PFSK-1 (cell line): ENCODE measurements around the gene ATF7.

Experiments
- TAF1 ChIP-seq: IDR thresholded peaks from 2 replicates; pipeline ENCODE4 v1.6.1; 2012; ENCODE audit warnings: low read length, control low read depth, borderline replicate concordance; ENCODE audit not compliant: insufficient read depth
- TF ChIP-seq, protein P1 (sequence below), 2 experiments: IDR thresholded peaks; 2 replicates each; pipeline versions ENCODE4 v1.6.1 to v1.8.0; 2011 to 2012; ENCODE audit warnings: low read depth in 2 of 2, low read length in 2 of 2, control low read depth in 1 of 2, inconsistent platforms in 1 of 2, mild to moderate bottlenecking in 1 of 2, moderate library complexity in 1 of 2; ENCODE audit not compliant: insufficient read depth in 1 of 2

DNA sequence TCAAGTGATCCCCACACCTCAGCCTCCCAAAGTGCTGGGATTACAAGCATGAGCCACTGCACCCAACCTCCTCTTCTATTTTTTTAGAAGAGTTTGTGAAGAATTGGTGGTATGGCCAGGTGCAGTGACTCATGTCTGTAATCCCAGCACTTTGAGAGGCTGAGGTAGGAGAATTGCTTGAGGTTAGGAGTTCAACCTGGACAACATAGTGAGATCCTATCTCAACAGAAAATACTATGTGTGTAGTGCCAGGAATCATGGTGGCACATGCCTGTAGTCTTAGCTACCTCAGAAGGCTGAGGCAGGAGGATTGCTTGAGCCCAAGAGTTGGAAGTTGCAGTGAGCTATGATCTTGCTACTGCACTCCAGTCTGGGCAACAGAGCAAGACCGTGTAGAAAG, 5.5 kb upstream of the ATF7 start:
- TF ChIP-seq TAF1: no peak
- TF ChIP-seq, protein P1, sequence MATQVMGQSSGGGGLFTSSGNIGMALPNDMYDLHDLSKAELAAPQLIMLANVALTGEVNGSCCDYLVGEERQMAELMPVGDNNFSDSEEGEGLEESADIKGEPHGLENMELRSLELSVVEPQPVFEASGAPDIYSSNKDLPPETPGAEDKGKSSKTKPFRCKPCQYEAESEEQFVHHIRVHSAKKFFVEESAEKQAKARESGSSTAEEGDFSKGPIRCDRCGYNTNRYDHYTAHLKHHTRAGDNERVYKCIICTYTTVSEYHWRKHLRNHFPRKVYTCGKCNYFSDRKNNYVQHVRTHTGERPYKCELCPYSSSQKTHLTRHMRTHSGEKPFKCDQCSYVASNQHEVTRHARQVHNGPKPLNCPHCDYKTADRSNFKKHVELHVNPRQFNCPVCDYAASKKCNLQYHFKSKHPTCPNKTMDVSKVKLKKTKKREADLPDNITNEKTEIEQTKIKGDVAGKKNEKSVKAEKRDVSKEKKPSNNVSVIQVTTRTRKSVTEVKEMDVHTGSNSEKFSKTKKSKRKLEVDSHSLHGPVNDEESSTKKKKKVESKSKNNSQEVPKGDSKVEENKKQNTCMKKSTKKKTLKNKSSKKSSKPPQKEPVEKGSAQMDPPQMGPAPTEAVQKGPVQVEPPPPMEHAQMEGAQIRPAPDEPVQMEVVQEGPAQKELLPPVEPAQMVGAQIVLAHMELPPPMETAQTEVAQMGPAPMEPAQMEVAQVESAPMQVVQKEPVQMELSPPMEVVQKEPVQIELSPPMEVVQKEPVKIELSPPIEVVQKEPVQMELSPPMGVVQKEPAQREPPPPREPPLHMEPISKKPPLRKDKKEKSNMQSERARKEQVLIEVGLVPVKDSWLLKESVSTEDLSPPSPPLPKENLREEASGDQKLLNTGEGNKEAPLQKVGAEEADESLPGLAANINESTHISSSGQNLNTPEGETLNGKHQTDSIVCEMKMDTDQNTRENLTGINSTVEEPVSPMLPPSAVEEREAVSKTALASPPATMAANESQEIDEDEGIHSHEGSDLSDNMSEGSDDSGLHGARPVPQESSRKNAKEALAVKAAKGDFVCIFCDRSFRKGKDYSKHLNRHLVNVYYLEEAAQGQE (IDR thresholded peaks at IDR 0.05; ENCODE audit: insufficient read depth in 1 of 2, low read depth in 2 of 2, low read length in 2 of 2): no peak
